Large intestine (tissue), 3 donors: ENCODE data around the gene CTSH. TPM values are rescaled to one million over a fixed set of nuclear protein-coding genes. Genes with fewer than 3 reads are reported as not detected.

Source experiments
- DNase-seq, 2 donors: peaks; one replicate each; pipeline versions ENCODE4 v3.0.0 to v3.0.0-alpha.2; 2013
- H3K27ac ChIP-seq: one replicate; pipeline ENCODE4 v1.5.1; 2013; ENCODE audit warnings: low read length
- H3K27me3 ChIP-seq: 2 replicates; pipeline ENCODE4 v1.6.1; 2013; ENCODE audit warnings: low read length; ENCODE audit not compliant: control insufficient read depth, insufficient read depth
- H3K36me3 ChIP-seq: 2 replicates; pipeline ENCODE4 v1.6.1; 2013; ENCODE audit warnings: low read length; ENCODE audit not compliant: control insufficient read depth, insufficient read depth
- H3K4me1 ChIP-seq: one replicate; pipeline ENCODE4 v1.6.1; 2013; ENCODE audit warnings: low read length; ENCODE audit not compliant: control insufficient read depth, insufficient read depth
- H3K4me3 ChIP-seq: one replicate; pipeline ENCODE4 v1.5.1; 2013; ENCODE audit warnings: low read length
- H3K9me3 ChIP-seq: one replicate; pipeline ENCODE4 v1.6.1; 2013; ENCODE audit warnings: mild to moderate bottlenecking, low read depth, low read length, moderate library complexity; ENCODE audit not compliant: control insufficient read depth
- WGBS: methylation state at CpG from one replicate; pipeline ENCODE4 v1.1.5; 2013; ENCODE audit warnings: low lambda C conversion rate; ENCODE audit not compliant: insufficient coverage; 5-methylcytosine and 5-hydroxymethylcytosine counted together
- polyA plus RNA-seq: library from polyadenylated mRNA; unstranded; fragments of 120-200 nt; gene quantifications from one replicate; pipeline ENCODE4 v1.2.1, GENCODE V29; 2013

CTSH gene
- polyA plus RNA-seq, 1 donor = 340 TPM

- Histone ChIP-seq H3K4me1 (peaks cover 67% of the 10 kb centered on the region), H3K27me3 (no peaks in the 10 kb centered on the region), H3K4me3 (no peak overlapping the region), H3K36me3 (no peaks in the 10 kb centered on the region), H3K9me3 (no peaks in the 10 kb centered on the region), H3K27ac (peak overlapping the region; percentile 93)
- no peak for DNase-seq
- WGBS = no CpG with 5 or more reads among the region's 9 CpGs
Measured at GRCh38 chr15:78989701-78990240, 44.9 kb upstream of the CTSH start.

GRCh38 chr15:78988361-78988911, 43.6 kb upstream of the CTSH start:
- Histone ChIP-seq H3K4me3 (no peak overlapping the region), H3K4me1 (peaks cover 54% of the 10 kb centered on the region), H3K36me3 (no peaks in the 10 kb centered on the region), H3K9me3 (no peaks in the 10 kb centered on the region), H3K27me3 (no peaks in the 10 kb centered on the region), H3K27ac (peak overlapping the region; percentile 93)
- WGBS = no CpG with 5 or more reads among the region's 7 CpGs
- peak; percentile 97 to 98 for DNase-seq

- Histone ChIP-seq H3K27ac (peak overlapping the region; percentile 93), H3K36me3 (no peaks in the 10 kb centered on the region), H3K4me1 (peaks cover 47% of the 10 kb centered on the region), H3K9me3 (no peaks in the 10 kb centered on the region), H3K27me3 (no peaks in the 10 kb centered on the region), H3K4me3 (no peak overlapping the region)
- DNase-seq = no peak
- 100% methylated on average over 1 of the region's 10 CpGs for WGBS
Measured at GRCh38 chr15:78987556-78988360, 42.9 kb upstream of the CTSH start.

GRCh38 chr15:78985859-78986475, 41.1 kb upstream of the CTSH start:
- Histone ChIP-seq H3K27me3 (no peaks in the 10 kb centered on the region), H3K4me3 (no peak overlapping the region), H3K4me1 (peaks cover 29% of the 10 kb centered on the region), H3K36me3 (no peaks in the 10 kb centered on the region), H3K27ac (no peak overlapping the region), H3K9me3 (no peaks in the 10 kb centered on the region)
- 100% methylated on average over 2 of the region's 6 CpGs for WGBS
- no peak for DNase-seq

GRCh38 chr15:78984041-78984440, 39.2 kb upstream of the CTSH start:
- no peak overlapping the region for H3K27ac ChIP-seq

GRCh38 chr15:78983146-78983918, 38.5 kb upstream of the CTSH start:
- WGBS = no CpG with 5 or more reads among the region's 5 CpGs
- DNase-seq = no peak
- H3K4me3 ChIP-seq = no peak overlapping the region
- H3K4me1 ChIP-seq = peaks cover 13% of the 10 kb centered on the region
- no peaks in the 10 kb centered on the region for H3K36me3 ChIP-seq
- H3K27ac ChIP-seq = no peak overlapping the region
- H3K27me3 ChIP-seq = no peaks in the 10 kb centered on the region
- H3K9me3 ChIP-seq = no peaks in the 10 kb centered on the region

More at GRCh38 chr15:78984041-78984440, 39.2 kb upstream of the CTSH start:
- no peaks in the 10 kb centered on the region for H3K27me3 ChIP-seq
- no peaks in the 10 kb centered on the region for H3K36me3 ChIP-seq
- H3K4me1 ChIP-seq = peaks cover 18% of the 10 kb centered on the region
- no CpG with 5 or more reads among the region's 1 CpG for WGBS
- DNase-seq = no peak
- H3K9me3 ChIP-seq = no peaks in the 10 kb centered on the region
- no peak overlapping the region for H3K4me3 ChIP-seq

- Histone ChIP-seq H3K4me3 (no peak overlapping the region), H3K36me3 (no peaks in the 10 kb centered on the region), H3K27ac (no peak overlapping the region), H3K4me1 (peaks cover 7% of the 10 kb centered on the region), H3K9me3 (no peaks in the 10 kb centered on the region), H3K27me3 (no peaks in the 10 kb centered on the region)
- WGBS = 90% methylated on average over 2 of the region's 10 CpGs
- DNase-seq = no peak
Measured at GRCh38 chr15:78982736-78983135, 37.9 kb upstream of the CTSH start.

- H3K27ac ChIP-seq = no peak overlapping the region
- DNase-seq = no peak
- no CpG with 5 or more reads among the region's 11 CpGs for WGBS
- H3K27me3 ChIP-seq = no peaks in the 10 kb centered on the region
- H3K4me1 ChIP-seq = peaks cover 8% of the 10 kb centered on the region
- no peaks in the 10 kb centered on the region for H3K9me3 ChIP-seq
- H3K36me3 ChIP-seq = no peaks in the 10 kb centered on the region
- no peak overlapping the region for H3K4me3 ChIP-seq
Measured at GRCh38 chr15:78981532-78982313, 36.9 kb upstream of the CTSH start.

GRCh38 chr15:78979456-78980320, 34.8 kb upstream of the CTSH start:
- Histone ChIP-seq H3K4me1 (peaks cover 8% of the 10 kb centered on the region), H3K9me3 (no peaks in the 10 kb centered on the region), H3K36me3 (no peaks in the 10 kb centered on the region), H3K27ac (no peak overlapping the region), H3K4me3 (no peak overlapping the region), H3K27me3 (no peaks in the 10 kb centered on the region)
- 87% methylated on average over 3 of the region's 17 CpGs for WGBS
- peak; percentile 68 to 74 for DNase-seq
